GM21576 (cell line): ENCODE data around the gene LMOD2.
"Not testable (repeated sequence)": the region's sequence is repeated elsewhere in the genome, so short reads cannot be mapped to it uniquely, and the experiment has no call there.

Experiments
- ATAC-seq: cut with Tn5 transposase; IDR thresholded peaks from one replicate; pipeline ENCODE4 v1.9.1; 2021; ENCODE audit warnings: mild to moderate bottlenecking, moderate library complexity; ENCODE audit not compliant: unreplicated experiment

Gene LMOD2

GRCh38 chr7:123655614-123656013 is at the start of gene LMOD2:
Gene LMOD2, plus strand, starts transcription at chr7:123655866. Its CDS starts 98 bp downstream, at chr7:123655964.
- no peak for ATAC-seq

GRCh38 chr7:123607423-123607975 is 48.2 kb upstream of the LMOD2 start:
- no peak for ATAC-seq

- no peak for ATAC-seq
Measured at GRCh38 chr7:123608991-123609882, 46.4 kb upstream of the LMOD2 start.

GRCh38 chr7:123609883-123610239 is 45.8 kb upstream of the LMOD2 start:
- ATAC-seq = no peak

- no peak for ATAC-seq
Measured at GRCh38 chr7:123612024-123612423, 43.6 kb upstream of the LMOD2 start.

GRCh38 chr7:123615344-123615743 is 40.3 kb upstream of the LMOD2 start:
- ATAC-seq = no peak

- no peak for ATAC-seq
Measured at GRCh38 chr7:123616223-123616622, 39.4 kb upstream of the LMOD2 start.

- no peak for ATAC-seq
Measured at GRCh38 chr7:123621707-123622106, 34.0 kb upstream of the LMOD2 start.

- ATAC-seq = no peak
Measured at GRCh38 chr7:123622660-123623386, 32.8 kb upstream of the LMOD2 start.

GRCh38 chr7:123624527-123625183 is 31.0 kb upstream of the LMOD2 start:
- ATAC-seq = peak; percentile 94

GRCh38 chr7:123625254-123625653 is 30.4 kb upstream of the LMOD2 start:
- no peak for ATAC-seq

GRCh38 chr7:123627851-123628250 is 27.8 kb upstream of the LMOD2 start:
- no peak for ATAC-seq

GRCh38 chr7:123628829-123629228 is 26.8 kb upstream of the LMOD2 start:
- no peak for ATAC-seq

- ATAC-seq = no peak
Measured at GRCh38 chr7:123629281-123629680, 26.4 kb upstream of the LMOD2 start.

GRCh38 chr7:123632808-123633207 is 22.9 kb upstream of the LMOD2 start:
- ATAC-seq = no peak

GRCh38 chr7:123633553-123633952 is 22.1 kb upstream of the LMOD2 start:
- ATAC-seq = no peak

GRCh38 chr7:123634011-123634573 is 21.6 kb upstream of the LMOD2 start:
- ATAC-seq = not testable (repeated sequence)

- no peak for ATAC-seq
Measured at GRCh38 chr7:123635551-123636359, 19.9 kb upstream of the LMOD2 start.

- no peak for ATAC-seq
Measured at GRCh38 chr7:123637203-123637602, 18.5 kb upstream of the LMOD2 start.

GRCh38 chr7:123637878-123638277 is 17.8 kb upstream of the LMOD2 start:
- no peak for ATAC-seq
